PC-9 (cell line): ENCODE measurements around the gene TGFBR3L. TPM values are rescaled to one million over a fixed set of nuclear protein-coding genes. Genes with fewer than 3 reads are reported as not detected.

Source experiments
- BruUV-seq: library from RNA; stranded (reverse); fragments of 400-500 nt; replicated peaks from 2 replicates; lab custom pipeline; 2021; lab: Mats Ljungman, UMichigan
- CTCF ChIA-PET: fragments of 300-600 bp; sonication (Branson Sonifier 250); formaldehyde crosslinking; loops from one replicate; lab custom pipeline; 2022; ENCODE audit warnings: antibody characterized with exemption; lab: Charles Lee
- POLR2A ChIA-PET: fragments of 300-600 bp; sonication (Branson Sonifier 250); formaldehyde crosslinking; loops from one replicate; lab custom pipeline; 2022; ENCODE audit warnings: antibody characterized with exemption; ENCODE audit not compliant: unreplicated experiment; lab: Charles Lee
- DNase-seq, 2 experiments: peaks; one replicate each; pipeline versions ENCODE4 v3.0.0 to v3.0.0-alpha.2; 2015 to 2022; ENCODE audit warnings: mixed read lengths in 1 of 2
- H2AFZ ChIP-seq: fragments of 200-600 bp; sonication (generic); 2 replicates; pipeline ENCODE4 v1.8.1; 2017; ENCODE audit warnings: antibody characterized with exemption
- H3F3A ChIP-seq: fragments of 200-600 bp; sonication (generic); 2 replicates; pipeline ENCODE4 v1.8.1; 2017; ENCODE audit warnings: antibody characterized with exemption, mild to moderate bottlenecking, low read depth; ENCODE audit not compliant: insufficient read depth
- H3K27ac ChIP-seq: fragments of 200-600 bp; sonication (generic); 2 replicates; pipeline ENCODE4 v1.6.1; 2016; ENCODE audit warnings: mixed run types
- H3K27me3 ChIP-seq: fragments of 200-600 bp; sonication (generic); 2 replicates; pipeline ENCODE4 v1.6.1; 2016; ENCODE audit warnings: low read depth, mixed run types; ENCODE audit not compliant: insufficient read depth
- H3K36me3 ChIP-seq: fragments of 200-600 bp; sonication (generic); 2 replicates; pipeline ENCODE4 v1.6.1; 2016; ENCODE audit warnings: low read depth, mixed run types
- H3K4me1 ChIP-seq: fragments of 200-600 bp; sonication (generic); replicated peaks from 2 replicates; pipeline ENCODE4 v1.6.1; 2016; ENCODE audit warnings: mixed run types; ENCODE audit not compliant: insufficient read depth
- H3K4me2 ChIP-seq: fragments of 200-600 bp; sonication (generic); 2 replicates; pipeline ENCODE4 v1.6.1; 2017; ENCODE audit warnings: mixed run types
- H3K4me3 ChIP-seq: fragments of 200-600 bp; sonication (generic); 2 replicates; pipeline ENCODE4 v1.6.1; 2016; ENCODE audit warnings: mixed run types
- H3K79me2 ChIP-seq: fragments of 200-600 bp; sonication (generic); 2 replicates; pipeline ENCODE4 v1.6.1; 2017; ENCODE audit warnings: low read depth, mixed run types
- H3K9me2 ChIP-seq: fragments of 200-600 bp; sonication (generic); 2 replicates; pipeline ENCODE4 v1.8.1; 2017; ENCODE audit warnings: mild to moderate bottlenecking; ENCODE audit not compliant: insufficient read depth
- H3K9me3 ChIP-seq: fragments of 200-600 bp; sonication (generic); 2 replicates; pipeline ENCODE4 v1.8.1; 2016; ENCODE audit warnings: low read depth; ENCODE audit not compliant: insufficient read depth
- H4K20me1 ChIP-seq: fragments of 200-600 bp; sonication (generic); 2 replicates; pipeline ENCODE4 v1.8.1; 2017; ENCODE audit not compliant: insufficient read depth
- CTCF ChIP-seq: fragments of 200-600 bp; sonication (generic); conservative IDR thresholded peaks from 2 replicates; pipeline ENCODE4 v1.6.1; 2017; ENCODE audit warnings: mixed run types, antibody characterized with exemption, mild to moderate bottlenecking, moderate library complexity
- EZH2 ChIP-seq: fragments of 200-600 bp; sonication (generic); IDR thresholded peaks from 2 replicates; pipeline ENCODE4 v1.8.0; 2017; ENCODE audit warnings: antibody characterized with exemption, low read depth
- intact Hi-C: fragments of 100-400 bp; cut with micrococcal nuclease; formaldehyde crosslinking; loops from one replicate; pipeline ENCODE4 v1.10.0; 2022; ENCODE audit not compliant: unreplicated experiment
- total RNA-seq: library from RNA; stranded (reverse); gene quantifications from 2 replicates; pipeline ENCODE4 v1.2.3, GENCODE V29; 2021

TGFBR3L gene
- total RNA-seq, 1 experiment from 2014 or later: 2.3 TPM

- CTCF ChIA-PET: no interaction called here
- Histone ChIP-seq H3K4me1 (no peaks in the 10 kb centered on the region), H3K9me2 (no peaks in the 10 kb centered on the region), H3K27me3 (no peaks in the 10 kb centered on the region), H3K27ac (no peak overlapping the region), H3F3A (peaks cover 31% of the 10 kb centered on the region), H3K9me3 (no peaks in the 10 kb centered on the region), H3K4me3 (no peak overlapping the region), H2AFZ (no peak overlapping the region), H3K4me2 (no peak overlapping the region), H3K79me2 (no peaks in the 10 kb centered on the region), H4K20me1 (peaks cover 19% of the 10 kb centered on the region; the same call in 1 of the 2 replicates), H3K36me3 (peaks cover 17% of the 10 kb centered on the region)
- TF ChIP-seq EZH2 (no peak), CTCF (no peak)
- POLR2A ChIA-PET: no interaction called here
- BruUV-seq: no TSS peak
- intact Hi-C loops: no loop called here
- DNase-seq: no peak
Measured at GRCh38 chr19:7962644-7963268, 48.1 kb downstream of the TGFBR3L start.

- Histone ChIP-seq H3F3A (peaks cover 31% of the 10 kb centered on the region), H3K4me1 (no peaks in the 10 kb centered on the region), H3K27ac (no peak overlapping the region), H2AFZ (no peak overlapping the region), H3K27me3 (no peaks in the 10 kb centered on the region), H3K4me2 (no peak overlapping the region), H3K9me3 (no peaks in the 10 kb centered on the region), H3K9me2 (no peaks in the 10 kb centered on the region), H3K36me3 (peaks cover 17% of the 10 kb centered on the region), H4K20me1 (peaks cover 19% of the 10 kb centered on the region), H3K4me3 (no peak overlapping the region), H3K79me2 (no peaks in the 10 kb centered on the region)
- BruUV-seq: no TSS peak
- no peak for TF ChIP-seq EZH2
- TF ChIP-seq CTCF: no peak
- intact Hi-C loops: no loop called here
- ChIA-PET CTCF (no interaction called here), POLR2A (interaction anchor here (0.6 kb wide), 1 partner anchor 869 kb away, joined by 3 read pairs; no protein-coding TSS in a partner anchor)
- no peak for DNase-seq
Measured at GRCh38 chr19:7963566-7963965, 48.9 kb downstream of the TGFBR3L start.

- H3K4me2 ChIP-seq: no peak overlapping the region
- no peak overlapping the region for H2AFZ ChIP-seq
- no peaks in the 10 kb centered on the region for H3K79me2 ChIP-seq
- peaks cover 18% of the 10 kb centered on the region for H4K20me1 ChIP-seq
- ChIA-PET CTCF (no interaction called here), POLR2A (interaction anchor here (0.7 kb wide), 1 partner anchor 288 kb away, joined by 3 read pairs; no protein-coding TSS in a partner anchor)
- no peak overlapping the region for H3K27ac ChIP-seq
- peaks cover 22% of the 10 kb centered on the region for H3K36me3 ChIP-seq
- intact Hi-C loops: no loop called here
- BruUV-seq: no TSS peak
- TF ChIP-seq EZH2 (no peak), CTCF (no peak)
- H3K4me3 ChIP-seq: no peak overlapping the region
- no peak for DNase-seq
- no peaks in the 10 kb centered on the region for H3K27me3 ChIP-seq
- no peaks in the 10 kb centered on the region for H3K4me1 ChIP-seq
- no peaks in the 10 kb centered on the region for H3K9me3 ChIP-seq
- no peaks in the 10 kb centered on the region for H3K9me2 ChIP-seq
- H3F3A ChIP-seq: peaks cover 19% of the 10 kb centered on the region
Measured at GRCh38 chr19:7965259-7965841, 50.7 kb downstream of the TGFBR3L start.
